Endothelial cell of umbilical vein (primary cell): ENCODE data around the gene EDRF1. TPM values are rescaled to one million over a fixed set of nuclear protein-coding genes. Genes with fewer than 3 reads are reported as not detected.

Experiments used
- BruUV-seq: library from RNA; stranded (reverse); fragments of 400-500 nt; replicated peaks from 2 replicates; lab custom pipeline; 2021; lab: Mats Ljungman, UMichigan
- CTCF ChIA-PET: fragments of 300-600, 350-600 bp; sonication (Branson Sonifier 250); formaldehyde crosslinking; loops from one replicate; lab custom pipeline; 2021; ENCODE audit warnings: antibody characterized with exemption, inconsistent platforms; lab: Charles Lee
- POLR2A ChIA-PET: fragments of 300-600, 350-600 bp; sonication (Branson Sonifier 250); formaldehyde crosslinking; loops from one replicate; lab custom pipeline; 2021; ENCODE audit warnings: antibody characterized with exemption, inconsistent platforms; lab: Charles Lee
- DNase-seq: peaks from one replicate; pipeline ENCODE4 v3.0.0-alpha.2; 2011; ENCODE audit warnings: low read depth, low spot score
- FAIRE-seq: peaks from 2 replicates; lab custom pipeline; 2011; peaks lifted over from hg19 to GRCh38; lab: Jason Lieb, UNC
- H2AFZ ChIP-seq: 2 replicates; pipeline ENCODE4 v1.6.0; 2012; ENCODE audit warnings: low read depth, low read length, control low read depth, inconsistent platforms
- H3K27ac ChIP-seq: 2 replicates; pipeline ENCODE4 v1.5.1; 2011; ENCODE audit warnings: low read depth, mild to moderate bottlenecking, control low read depth, low read length, moderate library complexity; ENCODE audit not compliant: insufficient read depth
- H3K27me3 ChIP-seq, 2 experiments: 2 replicates each; pipeline versions ENCODE4 v1.6.0 to v1.6.1; 2011; ENCODE audit warnings: low read length in 2 of 2, mixed read lengths in 1 of 2; ENCODE audit not compliant: control insufficient read depth in 2 of 2, insufficient read depth in 2 of 2
- H3K36me3 ChIP-seq, 2 experiments: 2 replicates in 1 of 2; 3 replicates in 1 of 2; pipeline ENCODE4 v1.5.1; 2011; ENCODE audit warnings: low read length in 2 of 2, mild to moderate bottlenecking in 1 of 2, moderate library complexity in 1 of 2; ENCODE audit not compliant: control insufficient read depth in 2 of 2, insufficient read depth in 2 of 2; ENCODE audit errors: extremely low read depth in 1 of 2
- H3K4me1 ChIP-seq: 3 replicates; pipeline ENCODE4 v1.5.1; 2011; ENCODE audit warnings: mild to moderate bottlenecking, low read length; ENCODE audit not compliant: control insufficient read depth, insufficient read depth; ENCODE audit errors: extremely low read depth
- H3K4me2 ChIP-seq: 2 replicates; pipeline ENCODE4 v1.6.1; 2011; ENCODE audit warnings: low read length, control low read depth, mixed read lengths; ENCODE audit not compliant: insufficient read depth
- H3K4me3 ChIP-seq, 3 experiments: fragments of 200-600 bp in 1 of 3; sonication (generic), shearing (Covaris generic) in 1 of 3; replicated peaks in 1 of 3; 2 replicates each; pipeline ENCODE4 v1.5.1; 2011 to 2016; ENCODE audit warnings: control low read depth in 3 of 3, low read length in 3 of 3, mild to moderate bottlenecking in 2 of 3, inconsistent platforms in 1 of 3, low read depth in 1 of 3, moderate library complexity in 1 of 3; ENCODE audit not compliant: insufficient read depth in 1 of 3
- H3K79me2 ChIP-seq: 2 replicates; pipeline ENCODE4 v1.6.0; 2012; ENCODE audit warnings: low read length, inconsistent platforms; ENCODE audit not compliant: control insufficient read depth, insufficient read depth
- H3K9ac ChIP-seq: replicated peaks from 2 replicates; pipeline ENCODE3; 2011; ENCODE audit warnings: low read length, control low read depth; ENCODE audit not compliant: insufficient read depth; ENCODE audit errors: extremely low read depth
- H3K9me1 ChIP-seq: replicated peaks from 3 replicates; pipeline ENCODE4 v1.6.0; 2011; ENCODE audit warnings: mild to moderate bottlenecking, low read length; ENCODE audit not compliant: control insufficient read depth, insufficient read depth; ENCODE audit errors: extremely low read depth
- H3K9me3 ChIP-seq: replicated peaks from 2 replicates; pipeline ENCODE4 v1.5.1; 2012; ENCODE audit warnings: low read length, inconsistent platforms; ENCODE audit not compliant: control insufficient read depth, insufficient read depth
- H4K20me1 ChIP-seq: replicated peaks from 2 replicates; pipeline ENCODE3; 2011; ENCODE audit warnings: mild to moderate bottlenecking, low read length; ENCODE audit not compliant: control insufficient read depth, insufficient read depth; ENCODE audit errors: extremely low read depth
- CTCF ChIP-seq, 2 donors: IDR thresholded peaks; 1 replicate in 1 of 2; 2 replicates in 1 of 2; pipeline ENCODE4 v1.5.1; 2011; ENCODE audit warnings: low read length in 2 of 2, mild to moderate bottlenecking in 2 of 2, moderate library complexity in 2 of 2, control low read depth in 1 of 2, inconsistent platforms in 1 of 2, low read depth in 1 of 2; ENCODE audit not compliant: insufficient read depth in 1 of 2; ENCODE audit errors: extremely low read depth in 1 of 2
- FOS ChIP-seq: IDR thresholded peaks from 2 replicates; pipeline ENCODE4 v1.6.1; 2011; ENCODE audit warnings: mild to moderate bottlenecking, low read length, moderate library complexity, borderline replicate concordance; ENCODE audit not compliant: insufficient read depth
- GATA2 ChIP-seq: IDR thresholded peaks from 2 replicates; pipeline ENCODE4 v1.7.0; 2011; ENCODE audit warnings: low read depth, mild to moderate bottlenecking, moderate library complexity, mixed read lengths, low read length; ENCODE audit not compliant: insufficient read length, insufficient read depth
- MAX ChIP-seq: IDR thresholded peaks from 2 replicates; pipeline ENCODE4 v1.6.1; 2011; ENCODE audit not compliant: insufficient read depth, insufficient read length
- POLR2A ChIP-seq: IDR thresholded peaks from 2 replicates; pipeline ENCODE4 v1.6.1; 2012; ENCODE audit warnings: low read depth, mild to moderate bottlenecking, control low read depth, low read length
- dilution Hi-C: fragments of 300-500 bp; cut with MboI; formaldehyde crosslinking; loops from one replicate; pipeline ENCODE4 v1.15.0; 2019; ENCODE audit warnings: low sequenced_read_pairs; ENCODE audit not compliant: extremely low pct_ligation_motif_present
- intact Hi-C: fragments of 100-400 bp; cut with micrococcal nuclease; formaldehyde crosslinking; loops from one replicate; pipeline ENCODE4 v1.10.0; 2022
- polyA plus RNA-seq, 4 experiments: library from polyadenylated mRNA; depleted of rRNA in 3 of 4; stranded (reverse) in 3 of 4; unstranded in 1 of 4; fragments of >200 nt; gene quantifications; 2 replicates each; pipeline versions ENCODE4 v1.2.1 to v1.2.3, GENCODE V29; 2011 to 2012; ENCODE audit warnings: missing spikeins in 1 of 4
- total RNA-seq: library from RNA; stranded (reverse); gene quantifications from 2 replicates; pipeline ENCODE4 v1.2.3, GENCODE V29; 2021

Gene EDRF1
- total and polyA plus RNA-seq, 2 donors (not counting 3 experiments of a cell fraction or from before 2014, with no cell fraction given), result 11.6 to 27.8 TPM

- dilution Hi-C loops, result no loop called here
- CTCF ChIA-PET, result interaction anchor here (1.4 kb wide), 1 partner anchor 22 kb away, joined by 3 read pairs; no protein-coding TSS in a partner anchor
Observed at GRCh38 chr10:125756196-125756595, 36.7 kb downstream of the EDRF1 start.

More at GRCh38 chr10:125756196-125756595, 36.7 kb downstream of the EDRF1 start:
- H3K9ac ChIP-seq, result no peak overlapping the region
- H3K4me1 ChIP-seq, result peaks cover 13% of the 10 kb centered on the region
- H3K4me3 ChIP-seq, result peak overlapping the region in 1 of 3 experiments; percentile 14
- H3K79me2 ChIP-seq, result no peaks in the 10 kb centered on the region
- H3K27me3 ChIP-seq, result no peaks in the 10 kb centered on the region
- no peaks in the 10 kb centered on the region for H4K20me1 ChIP-seq
- intact Hi-C loops, result no loop called here
- no peak overlapping the region for H3K27ac ChIP-seq
- no peaks in the 10 kb centered on the region for H3K9me3 ChIP-seq
- DNase-seq, result peak; percentile 76
- BruUV-seq, result no TSS peak
- TF ChIP-seq GATA2, result no peak
- TF ChIP-seq CTCF (IDR thresholded peaks at IDR 0.05; ENCODE audit: extremely low read depth in 1 of 2, insufficient read depth in 1 of 2, low read depth in 1 of 2, low read length in 2 of 2), result no peak
- no peak for TF ChIP-seq MAX
- TF ChIP-seq FOS, result no peak
- no peak for TF ChIP-seq POLR2A
- H3K36me3 ChIP-seq, result peaks cover 11 to 15% of the 10 kb centered on the region in 2 experiments
- no peaks in the 10 kb centered on the region for H3K9me1 ChIP-seq
- peak overlapping the region; percentile 50 for H3K4me2 ChIP-seq
- POLR2A ChIA-PET, result no interaction called here
- no peak overlapping the region for H2AFZ ChIP-seq
- FAIRE-seq, result no peak
